NCI-H187 (cell line): Measurements from ENCODE around the gene ELP4.

Experiments used
- DNase-seq, 2 experiments: peaks; one replicate each; lab custom pipeline; 2025; lab: John Stamatoyannopoulos, UW

The ELP4 gene

GRCh38 chr11:31812383-31813381 lies 303.1 kb downstream of the ELP4 start:
- DNase-seq = no peak

- no peak for DNase-seq
Measured at GRCh38 chr11:31813391-31814175, 304.0 kb downstream of the ELP4 start.

GRCh38 chr11:31814176-31814868 lies 304.8 kb downstream of the ELP4 start:
- DNase-seq = no peak

- DNase-seq = no peak
Measured at GRCh38 chr11:31815711-31816467, 306.3 kb downstream of the ELP4 start.

GRCh38 chr11:31816468-31817053 lies 307.0 kb downstream of the ELP4 start:
- DNase-seq = no peak

- DNase-seq = no peak
Measured at GRCh38 chr11:31817054-31817620, 307.6 kb downstream of the ELP4 start.

GRCh38 chr11:31817621-31818424 lies 308.3 kb downstream of the ELP4 start:
- DNase-seq = no peak

- DNase-seq = no peak
Measured at GRCh38 chr11:31818425-31818755, 308.8 kb downstream of the ELP4 start.

- DNase-seq = no peak
Measured at GRCh38 chr11:31818874-31819331, 309.3 kb downstream of the ELP4 start.

- DNase-seq = no peak
Measured at GRCh38 chr11:31819621-31820437, 310.3 kb downstream of the ELP4 start.

GRCh38 chr11:31820438-31820818 lies 310.9 kb downstream of the ELP4 start:
- no peak for DNase-seq

- DNase-seq = no peak
Measured at GRCh38 chr11:31821235-31821764, 311.7 kb downstream of the ELP4 start.

- no peak for DNase-seq
Measured at GRCh38 chr11:31821766-31822165, 312.2 kb downstream of the ELP4 start.

GRCh38 chr11:31822175-31822926 lies 312.8 kb downstream of the ELP4 start:
- no peak for DNase-seq

GRCh38 chr11:31822927-31823643 lies 313.5 kb downstream of the ELP4 start:
- DNase-seq = no peak

- no peak for DNase-seq
Measured at GRCh38 chr11:31823644-31824331, 314.2 kb downstream of the ELP4 start.
